HepG2 (cell line): ENCODE measurements around the gene ALLC. TPM values are rescaled to one million over a fixed set of nuclear protein-coding genes. Genes with fewer than 3 reads are reported as not detected.

ENCODE experiments used
- ATAC-seq: fragments of 200-7000 bp; cut with Tn5 transposase; 3 replicates; pipeline ENCODE4 v1.9.1; 2020; ENCODE audit warnings: mild to moderate bottlenecking, moderate library complexity
- BruUV-seq: library from RNA; stranded (reverse); fragments of 400-500 nt; replicated peaks from 2 replicates; lab custom pipeline; 2021; lab: Mats Ljungman, UMichigan
- CTCF ChIA-PET: fragments of 300-600 bp; formaldehyde crosslinking; extraction: SDS; loops from one replicate; lab custom pipeline; 2021; ENCODE audit warnings: low total read pairs, inconsistent platforms, low intra/inter-chr PET ratio; lab: Yijun Ruan, JAX
- POLR2A ChIA-PET: fragments of 350-600 bp; sonication (Branson Sonifier 250); formaldehyde crosslinking; loops from one replicate; lab custom pipeline; 2020; ENCODE audit warnings: antibody characterized with exemption, inconsistent platforms; lab: Yijun Ruan, JAX
- DNase-seq: peaks from one replicate; pipeline ENCODE4 v3.0.0-alpha.2; 2015; ENCODE audit warnings: low spot score
- FAIRE-seq: peaks from 3 replicates; lab custom pipeline; 2011; peaks lifted over from hg19 to GRCh38; lab: Jason Lieb, UNC
- H2AFZ ChIP-seq: one replicate; pipeline ENCODE4 v1.6.1; 2011; ENCODE audit warnings: low read length, inconsistent platforms
- H3K27ac ChIP-seq: fragments of 300-600 bp; 3 replicates; pipeline ENCODE4 v1.8.0; 2011; ENCODE audit warnings: mixed run types, mild to moderate bottlenecking, mixed read lengths, low read length, inconsistent platforms; ENCODE audit not compliant: insufficient read depth; ENCODE audit errors: extremely low read length
- H3K27me3 ChIP-seq, 2 experiments: fragments of 200-600 bp in 1 of 2; 2 replicates in 1 of 2; 3 replicates in 1 of 2; pipeline versions ENCODE4 v1.6.0 to v1.8.0; 2011; ENCODE audit warnings: low read length in 2 of 2, mild to moderate bottlenecking in 2 of 2, moderate library complexity in 2 of 2, inconsistent platforms in 1 of 2; ENCODE audit not compliant: insufficient read depth in 2 of 2, control insufficient read depth in 1 of 2
- H3K36me3 ChIP-seq, 2 experiments: fragments of 200-600 bp in 1 of 2; replicated peaks in 1 of 2; 2 replicates in 1 of 2; 3 replicates in 1 of 2; pipeline versions ENCODE4 v1.5.1 to v1.8.0; 2011; ENCODE audit warnings: low read length in 2 of 2, inconsistent platforms in 1 of 2; ENCODE audit not compliant: insufficient read depth in 2 of 2, control insufficient read depth in 1 of 2
- H3K4me1 ChIP-seq: 2 replicates; pipeline ENCODE4 v1.5.1; 2012; ENCODE audit warnings: low read length, inconsistent platforms; ENCODE audit not compliant: insufficient read depth
- H3K4me2 ChIP-seq: 2 replicates; pipeline ENCODE4 v1.6.0; 2011; ENCODE audit warnings: low read depth, low read length, inconsistent platforms
- H3K4me3 ChIP-seq, 3 experiments: fragments of 200-600 bp in 1 of 3; sonication (generic), shearing (Covaris generic) in 1 of 3; replicated peaks in 1 of 3; 2 replicates each; pipeline ENCODE4 v1.5.1; 2011 to 2016; ENCODE audit warnings: low read length in 3 of 3, inconsistent platforms in 2 of 3, low read depth in 2 of 3, mild to moderate bottlenecking in 2 of 3, control low read depth in 1 of 3, mixed read lengths in 1 of 3; ENCODE audit not compliant: insufficient read depth in 1 of 3
- H3K79me2 ChIP-seq: one replicate; pipeline ENCODE4 v1.6.1; 2011; ENCODE audit warnings: low read length, inconsistent platforms; ENCODE audit not compliant: insufficient read depth
- H3K9ac ChIP-seq: 2 replicates; pipeline ENCODE4 v1.6.0; 2011; ENCODE audit warnings: mild to moderate bottlenecking, low read depth, low read length, inconsistent platforms; ENCODE audit not compliant: insufficient read depth
- H3K9me3 ChIP-seq: 2 replicates; pipeline ENCODE4 v1.5.1; 2012; ENCODE audit warnings: mild to moderate bottlenecking, low read length
- H4K20me1 ChIP-seq: 2 replicates; pipeline ENCODE4 v1.6.0; 2011; ENCODE audit warnings: inconsistent platforms, mild to moderate bottlenecking, low read length, moderate library complexity; ENCODE audit not compliant: insufficient read depth
- HHEX ChIP-seq: IDR thresholded peaks from 2 replicates; pipeline ENCODE4 v1.6.1; 2016; ENCODE audit warnings: control low read depth
- HINFP ChIP-seq: sonication (generic); formaldehyde crosslinking; IDR thresholded peaks from 2 replicates; pipeline ENCODE4 v1.4.0; 2020; ENCODE audit warnings: low read depth, mild to moderate bottlenecking, missing genetic modification reagents
- MNT ChIP-seq: fragments of 450-650 bp; IDR thresholded peaks from 2 replicates; pipeline ENCODE4 v1.6.1; 2016
- MTA1 ChIP-seq: sonication (generic); formaldehyde crosslinking; IDR thresholded peaks from 2 replicates; pipeline ENCODE4 v1.4.0; 2020; ENCODE audit warnings: missing genetic modification reagents, mild to moderate bottlenecking, borderline replicate concordance
- PHB2 ChIP-seq: fragments of 450-650 bp; IDR thresholded peaks from 2 replicates; pipeline ENCODE4 v1.6.1; 2018; ENCODE audit not compliant: partially characterized antibody
- RELA ChIP-seq: sonication (generic); formaldehyde crosslinking; IDR thresholded peaks from 2 replicates; pipeline ENCODE4 v1.4.0; 2020; ENCODE audit warnings: missing genetic modification reagents
- SMC3 ChIP-seq: IDR thresholded peaks from 2 replicates; pipeline ENCODE4 v1.6.1; 2011; ENCODE audit warnings: low read length, improper control_type of control experiment
- SPEN ChIP-seq: sonication (generic); formaldehyde crosslinking; IDR thresholded peaks from 2 replicates; pipeline ENCODE4 v1.5.1; 2020; ENCODE audit warnings: low read depth, mild to moderate bottlenecking, missing genetic modification reagents
- ZBTB26 ChIP-seq: IDR thresholded peaks from 2 replicates; pipeline ENCODE4 v1.6.1; 2016; ENCODE audit warnings: missing compliant biosample characterization, missing genetic modification reagents, borderline replicate concordance
- ZEB1 ChIP-seq: IDR thresholded peaks from 2 replicates; pipeline ENCODE4 v1.6.1; 2012; ENCODE audit warnings: mild to moderate bottlenecking, low read depth, inconsistent platforms; ENCODE audit not compliant: insufficient replicate concordance
- ZFAT ChIP-seq: sonication (generic); formaldehyde crosslinking; conservative IDR thresholded peaks from 2 replicates; pipeline ENCODE4 v1.8.1; 2023; ENCODE audit warnings: missing genetic modification reagents, inconsistent platforms
- ZFYVE20 ChIP-seq: sonication (generic); formaldehyde crosslinking; IDR thresholded peaks from 2 replicates; pipeline ENCODE4 v1.8.0; 2023; ENCODE audit warnings: low read depth, mild to moderate bottlenecking, moderate library complexity, missing genetic modification reagents, borderline replicate concordance
- ZNF205 ChIP-seq: IDR thresholded peaks from 2 replicates; pipeline ENCODE4 v1.6.1; 2018; ENCODE audit warnings: missing biosample characterization, missing genetic modification reagents
- ZNF354B ChIP-seq: sonication (generic); formaldehyde crosslinking; IDR thresholded peaks from 2 replicates; pipeline ENCODE4 v1.8.0; 2022; ENCODE audit warnings: mild to moderate bottlenecking, missing genetic modification reagents
- ZNF766 ChIP-seq: sonication (generic); formaldehyde crosslinking; IDR thresholded peaks from 2 replicates; pipeline ENCODE4 v1.5.0; 2020; ENCODE audit warnings: missing genetic modification reagents, borderline replicate concordance
- ZSCAN9 ChIP-seq: IDR thresholded peaks from 2 replicates; pipeline ENCODE4 v1.6.1; 2016; ENCODE audit warnings: borderline replicate concordance
- WGBS: methylation state at CpG from one replicate; pipeline ENCODE4 v1.1.6; 2017; ENCODE audit warnings: low lambda C conversion rate; 5-methylcytosine and 5-hydroxymethylcytosine counted together
- in situ Hi-C: cut with HindIII; loops from 2 replicates; pipeline ENCODE4 v1.10.0; 2017; ENCODE audit warnings: low pct_unique_long_range_greater_than_20kb; ENCODE audit not compliant: extremely low pct_ligation_motif_present
- intact Hi-C: fragments of 100-400 bp; cut with micrococcal nuclease; formaldehyde crosslinking; loops from one replicate; pipeline ENCODE4 v1.10.0; 2022; ENCODE audit not compliant: unreplicated experiment
- polyA plus RNA-seq, 8 experiments: library from polyadenylated mRNA; depleted of rRNA in 3 of 8; stranded (reverse) in 7 of 8; unstranded in 1 of 8; fragments of >200 nt; fragmentation: Illumina TruSeq in 4 of 8; extraction: Trizol in 4 of 8; gene quantifications; 2 replicates each; pipeline versions ENCODE4 v1.2.1 to v1.2.3, GENCODE V29; 2011 to 2016; ENCODE audit warnings: low read depth in 4 of 8, missing spikeins in 1 of 8, mixed read lengths in 1 of 8; ENCODE audit not compliant: insufficient read depth in 1 of 8
- total RNA-seq, 5 experiments: library from RNA; depleted of rRNA; stranded (reverse); fragments of >200 nt; fragmentation: Illumina TruSeq; extraction: Trizol; gene quantifications; 2 replicates each; pipeline ENCODE4 v1.2.3, GENCODE V29; 2016; ENCODE audit warnings: low read depth in 1 of 5
- TF ChIP-seq, protein P1 (sequence below): IDR thresholded peaks from 2 replicates; pipeline ENCODE4 v1.6.1; 2016; ENCODE audit warnings: low read depth
- TF ChIP-seq, protein P2 (sequence below): sonication (generic); formaldehyde crosslinking; IDR thresholded peaks from 2 replicates; pipeline ENCODE4 v1.4.0; 2020; ENCODE audit warnings: missing genetic modification reagents

Gene ALLC
- total and polyA plus RNA-seq, 2 of the 13 experiments (the other 11 are each of a cell fraction or from before 2014, with no cell fraction given), result 0.08 to 0.11 TPM

DNA sequence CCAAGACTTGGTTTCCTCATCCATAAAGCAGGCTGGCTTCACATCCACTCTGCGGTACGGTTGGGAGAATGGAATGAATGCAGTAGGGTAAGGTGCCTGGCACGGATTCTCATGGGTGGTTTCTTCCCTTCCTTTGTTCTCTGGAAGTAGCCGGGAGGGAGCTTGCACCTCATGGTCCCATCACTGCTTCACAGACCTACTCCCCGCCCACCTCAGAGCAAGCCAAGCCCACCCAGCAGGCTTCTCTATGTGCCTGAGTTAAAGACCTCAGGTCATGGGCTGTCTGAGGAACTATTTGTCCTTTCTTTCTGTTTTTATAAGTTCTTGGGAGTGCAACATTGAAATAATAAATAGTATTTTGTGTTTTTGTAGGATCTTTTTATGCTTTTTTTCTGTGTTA, 48.9 kb downstream of the ALLC start:
- no peak overlapping the region for H3K4me2 ChIP-seq
- no peak overlapping the region for H3K27ac ChIP-seq
- intact Hi-C loops, result no loop called here
- ChIA-PET CTCF (no interaction called here), POLR2A (no interaction called here)
- no peak overlapping the region for H3K9ac ChIP-seq
- no peak overlapping the region for H3K4me3 ChIP-seq
- no peaks in the 10 kb centered on the region for H4K20me1 ChIP-seq
- no peaks in the 10 kb centered on the region for H3K36me3 ChIP-seq
- no peaks in the 10 kb centered on the region for H3K4me1 ChIP-seq
- FAIRE-seq, result no peak
- no peak for DNase-seq
- H2AFZ ChIP-seq, result no peak overlapping the region
- WGBS, result 31% methylated on average over 5 of the region's 5 CpGs
- peaks cover 0 to 20% of the 10 kb centered on the region in 2 experiments; a peak in 2 of 5 replicates for H3K27me3 ChIP-seq
- in situ Hi-C loops, result no loop called here
- H3K79me2 ChIP-seq, result no peaks in the 10 kb centered on the region
- ATAC-seq, result no peak
- no peaks in the 10 kb centered on the region for H3K9me3 ChIP-seq
- BruUV-seq, result no TSS peak
- TF ChIP-seq, protein P1, sequence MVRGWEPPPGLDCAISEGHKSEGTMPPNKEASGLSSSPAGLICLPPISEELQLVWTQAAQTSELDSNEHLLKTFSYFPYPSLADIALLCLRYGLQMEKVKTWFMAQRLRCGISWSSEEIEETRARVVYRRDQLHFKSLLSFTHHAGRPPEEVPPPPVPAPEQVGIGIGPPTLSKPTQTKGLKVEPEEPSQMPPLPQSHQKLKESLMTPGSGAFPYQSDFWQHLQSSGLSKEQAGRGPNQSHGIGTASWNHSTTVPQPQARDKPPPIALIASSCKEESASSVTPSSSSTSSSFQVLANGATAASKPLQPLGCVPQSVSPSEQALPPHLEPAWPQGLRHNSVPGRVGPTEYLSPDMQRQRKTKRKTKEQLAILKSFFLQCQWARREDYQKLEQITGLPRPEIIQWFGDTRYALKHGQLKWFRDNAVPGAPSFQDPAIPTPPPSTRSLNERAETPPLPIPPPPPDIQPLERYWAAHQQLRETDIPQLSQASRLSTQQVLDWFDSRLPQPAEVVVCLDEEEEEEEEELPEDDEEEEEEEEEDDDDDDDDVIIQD (CRISPR knock-in tag), result no peak
- TF ChIP-seq ZBTB26 (CRISPR knock-in tag) (no peak), ZNF205 (CRISPR knock-in tag) (no peak), SPEN (no peak), ZNF354B (no peak), ZSCAN9 (no peak), ZNF766 (CRISPR knock-in tag) (no peak), HHEX (CRISPR knock-in tag) (no peak), ZFAT (CRISPR knock-in tag) (no peak), MNT (no peak), HINFP (CRISPR knock-in tag) (no peak), SMC3 (no peak), RELA (CRISPR knock-in tag) (no peak), ZEB1 (no peak), ZFYVE20 (CRISPR knock-in tag) (no peak), MTA1 (CRISPR knock-in tag) (no peak), PHB2 (no peak)
- TF ChIP-seq, protein P2, sequence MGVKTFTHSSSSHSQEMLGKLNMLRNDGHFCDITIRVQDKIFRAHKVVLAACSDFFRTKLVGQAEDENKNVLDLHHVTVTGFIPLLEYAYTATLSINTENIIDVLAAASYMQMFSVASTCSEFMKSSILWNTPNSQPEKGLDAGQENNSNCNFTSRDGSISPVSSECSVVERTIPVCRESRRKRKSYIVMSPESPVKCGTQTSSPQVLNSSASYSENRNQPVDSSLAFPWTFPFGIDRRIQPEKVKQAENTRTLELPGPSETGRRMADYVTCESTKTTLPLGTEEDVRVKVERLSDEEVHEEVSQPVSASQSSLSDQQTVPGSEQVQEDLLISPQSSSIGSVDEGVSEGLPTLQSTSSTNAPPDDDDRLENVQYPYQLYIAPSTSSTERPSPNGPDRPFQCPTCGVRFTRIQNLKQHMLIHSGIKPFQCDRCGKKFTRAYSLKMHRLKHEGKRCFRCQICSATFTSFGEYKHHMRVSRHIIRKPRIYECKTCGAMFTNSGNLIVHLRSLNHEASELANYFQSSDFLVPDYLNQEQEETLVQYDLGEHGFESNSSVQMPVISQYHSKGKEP (CRISPR knock-in tag), result no peak
